ENCODE data around the gene GIMAP5. TPM values are rescaled to one million over a fixed set of nuclear protein-coding genes. Genes with fewer than 3 reads are reported as not detected.

The GIMAP5 gene
- total RNA-seq, 1 experiment from 2014 or later = not detected

DNA sequence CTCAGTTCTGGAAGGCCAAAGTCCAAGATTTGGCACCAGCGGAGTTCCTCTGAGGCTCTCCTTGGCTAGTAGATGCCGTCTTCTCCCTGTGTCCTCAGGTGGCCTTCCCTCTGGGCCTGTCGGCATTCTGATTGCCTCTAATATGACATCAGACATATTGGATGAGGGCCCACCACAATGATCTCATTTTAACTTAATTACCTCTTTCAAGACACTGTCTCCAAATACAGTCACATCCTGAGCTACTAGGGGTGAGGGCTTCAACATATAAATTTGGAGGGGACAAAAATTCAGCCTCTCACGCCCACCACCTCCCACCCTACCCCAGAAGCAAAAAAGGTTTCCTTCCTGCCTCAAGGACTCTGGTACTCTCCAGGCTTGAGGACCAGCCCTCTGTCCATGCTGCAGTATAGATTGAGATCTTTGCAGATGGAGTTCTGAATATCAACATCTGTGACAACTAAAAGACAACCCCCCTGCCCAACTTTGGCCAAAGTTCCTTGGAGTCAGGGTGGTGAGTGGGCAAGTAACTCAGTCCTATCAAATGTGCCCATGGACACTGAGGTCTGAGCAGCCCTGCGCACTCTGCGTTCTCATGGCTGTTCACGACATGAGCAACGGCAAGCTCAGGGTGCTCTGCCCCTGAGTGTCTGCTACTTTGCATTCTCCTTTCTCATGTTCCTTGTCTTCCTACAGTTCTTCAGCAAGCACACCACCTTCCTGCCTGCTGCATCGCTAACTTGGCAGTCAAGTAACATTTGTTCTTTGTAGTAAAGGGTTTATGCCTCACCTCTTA is 51.5 kb downstream of the GIMAP5 start:
- ATAC-seq (no peak), DNase-seq (no peak)
- Histone ChIP-seq H3K9ac (ENCODE audit: low read length) (no peak overlapping the region), H3K4me2 (ENCODE audit: low read length) (no peak overlapping the region), H3K79me2 (ENCODE audit: low read length) (no peaks in the 10 kb centered on the region), H3K36me3 (ENCODE audit: low read depth, low read length) (no peaks in the 10 kb centered on the region), H3K4me3 (ENCODE audit: low read length) (no peak overlapping the region), H3K27ac (ENCODE audit: low read length) (no peak overlapping the region), H3K27me3 (ENCODE audit: low read length) (peaks cover 96% of the 10 kb centered on the region), H3K9me2 (replicated peaks; ENCODE audit: low read length) (no peaks in the 10 kb centered on the region), H4K20me1 (ENCODE audit: low read length) (no peaks in the 10 kb centered on the region), H3K9me3 (ENCODE audit: low read length) (no peaks in the 10 kb centered on the region), H2AFZ (ENCODE audit: low read length) (no peak overlapping the region), H3K4me1 (ENCODE audit: insufficient read depth, low read length) (no peaks in the 10 kb centered on the region), H3F3A (ENCODE audit: low read length, unreplicated experiment) (no peaks in the 10 kb centered on the region)
- ChIA-PET CTCF (no interaction called here), POLR2A (ENCODE audit: unreplicated experiment) (no interaction called here)
- intact Hi-C loops (cut with micrococcal nuclease) = no loop called here
- no peak for TF ChIP-seq EZH2 (IDR thresholded peaks at IDR 0.05; ENCODE audit: low read length, unreplicated experiment)
- no peak for TF ChIP-seq EZH2phosphoT487 (IDR thresholded peaks at IDR 0.05; ENCODE audit: borderline replicate concordance, low read length)
- TF ChIP-seq, protein P1, sequence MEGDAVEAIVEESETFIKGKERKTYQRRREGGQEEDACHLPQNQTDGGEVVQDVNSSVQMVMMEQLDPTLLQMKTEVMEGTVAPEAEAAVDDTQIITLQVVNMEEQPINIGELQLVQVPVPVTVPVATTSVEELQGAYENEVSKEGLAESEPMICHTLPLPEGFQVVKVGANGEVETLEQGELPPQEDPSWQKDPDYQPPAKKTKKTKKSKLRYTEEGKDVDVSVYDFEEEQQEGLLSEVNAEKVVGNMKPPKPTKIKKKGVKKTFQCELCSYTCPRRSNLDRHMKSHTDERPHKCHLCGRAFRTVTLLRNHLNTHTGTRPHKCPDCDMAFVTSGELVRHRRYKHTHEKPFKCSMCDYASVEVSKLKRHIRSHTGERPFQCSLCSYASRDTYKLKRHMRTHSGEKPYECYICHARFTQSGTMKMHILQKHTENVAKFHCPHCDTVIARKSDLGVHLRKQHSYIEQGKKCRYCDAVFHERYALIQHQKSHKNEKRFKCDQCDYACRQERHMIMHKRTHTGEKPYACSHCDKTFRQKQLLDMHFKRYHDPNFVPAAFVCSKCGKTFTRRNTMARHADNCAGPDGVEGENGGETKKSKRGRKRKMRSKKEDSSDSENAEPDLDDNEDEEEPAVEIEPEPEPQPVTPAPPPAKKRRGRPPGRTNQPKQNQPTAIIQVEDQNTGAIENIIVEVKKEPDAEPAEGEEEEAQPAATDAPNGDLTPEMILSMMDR (conservative IDR thresholded peaks at IDR 0.05; ENCODE audit: low read depth, low read length) = no peak
- no TSS peak for BruUV-seq (replicated peaks)

DNA sequence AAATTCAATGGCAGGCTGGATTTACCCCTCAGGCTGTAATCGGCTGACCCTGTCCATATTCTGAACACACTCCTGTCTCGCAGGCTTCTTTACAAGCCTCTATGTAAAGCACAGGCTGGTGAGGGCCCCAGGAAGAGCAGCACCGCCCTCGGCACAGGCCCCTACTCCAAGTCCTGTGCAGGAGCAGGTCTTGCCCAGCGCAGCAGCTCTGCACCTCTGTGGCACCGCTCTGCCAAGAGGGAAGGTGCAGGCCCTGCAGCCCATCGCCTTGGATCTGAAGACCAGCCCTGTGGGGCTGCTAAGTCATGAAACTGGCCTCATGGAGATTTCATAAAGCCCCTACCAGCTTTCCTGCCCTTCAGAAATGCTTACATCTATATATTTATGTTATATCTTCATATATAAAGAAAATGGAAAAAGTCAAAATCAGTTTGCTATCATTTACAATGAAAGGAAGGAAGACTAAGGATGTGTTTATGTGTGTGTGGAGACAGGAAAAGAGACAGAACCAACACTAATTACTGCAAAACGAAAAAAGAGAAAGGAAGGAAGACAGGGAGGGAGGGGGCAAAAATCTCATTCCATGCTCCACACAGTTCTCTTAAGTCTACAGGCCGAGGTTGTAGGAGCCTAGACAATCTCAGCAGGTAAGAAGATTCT is 53.3 kb downstream of the GIMAP5 start:
- no peak overlapping the region for H3K4me2 ChIP-seq (ENCODE audit: low read length)
- CTCF ChIA-PET = no interaction called here

More for the DNA sequence above, 53.3 kb downstream of the GIMAP5 start:
- Histone ChIP-seq H3K36me3 (ENCODE audit: low read depth, low read length) (no peaks in the 10 kb centered on the region), H3K9me3 (ENCODE audit: low read length) (no peaks in the 10 kb centered on the region), H3K79me2 (ENCODE audit: low read length) (no peaks in the 10 kb centered on the region), H3K27me3 (ENCODE audit: low read length) (peaks cover 96% of the 10 kb centered on the region), H3K4me1 (ENCODE audit: insufficient read depth, low read length) (no peaks in the 10 kb centered on the region), H3K4me3 (ENCODE audit: low read length) (no peak overlapping the region), H4K20me1 (ENCODE audit: low read length) (no peaks in the 10 kb centered on the region), H3K27ac (ENCODE audit: low read length) (no peak overlapping the region), H3F3A (ENCODE audit: low read length, unreplicated experiment) (no peaks in the 10 kb centered on the region), H3K9me2 (replicated peaks; ENCODE audit: low read length) (no peaks in the 10 kb centered on the region), H3K9ac (ENCODE audit: low read length) (no peak overlapping the region), H2AFZ (ENCODE audit: low read length) (no peak overlapping the region)
- DNase-seq (no peak), ATAC-seq (no peak)
- TF ChIP-seq, protein P1 (conservative IDR thresholded peaks at IDR 0.05; ENCODE audit: low read depth, low read length) = no peak
- TF ChIP-seq EZH2 (IDR thresholded peaks at IDR 0.05; ENCODE audit: low read length, unreplicated experiment) (no peak), EZH2phosphoT487 (IDR thresholded peaks at IDR 0.05; ENCODE audit: borderline replicate concordance, low read length) (no peak)
- POLR2A ChIA-PET (ENCODE audit: unreplicated experiment) = no interaction called here
- BruUV-seq (replicated peaks) = no TSS peak
- intact Hi-C loops (cut with micrococcal nuclease) = no loop called here
